Spinal cord (tissue), 10 donors: ENCODE results near the gene BAHCC1. TPM values are rescaled to one million over a fixed set of nuclear protein-coding genes. Genes with fewer than 3 reads are reported as not detected.
A peak's percentile ranks its signal among the peaks of the same experiment; 100 is the strongest.

Source experiments
- DNase-seq, 6 donors: peaks; one replicate each; pipeline versions ENCODE4 v3.0.0 to v3.0.0-alpha.2; 2013 to 2015; ENCODE audit warnings: low spot score in 6 of 6, low read depth in 4 of 6
- H3K27ac ChIP-seq: one replicate; pipeline ENCODE4 v1.5.1; 2013; ENCODE audit warnings: low read depth, low read length, control low read depth
- H3K27me3 ChIP-seq: one replicate; pipeline ENCODE4 v1.6.1; 2013; ENCODE audit warnings: low read length; ENCODE audit not compliant: control insufficient read depth, insufficient read depth
- H3K36me3 ChIP-seq: one replicate; pipeline ENCODE4 v1.6.1; 2013; ENCODE audit warnings: low read length; ENCODE audit not compliant: control insufficient read depth, insufficient read depth
- H3K4me1 ChIP-seq: one replicate; pipeline ENCODE4 v1.6.1; 2013; ENCODE audit warnings: low read length; ENCODE audit not compliant: control insufficient read depth, insufficient read depth
- H3K4me3 ChIP-seq: one replicate; pipeline ENCODE4 v1.5.1; 2013; ENCODE audit warnings: low read depth, low read length, control low read depth
- H3K9me3 ChIP-seq: one replicate; pipeline ENCODE4 v1.6.1; 2013; ENCODE audit warnings: low read length; ENCODE audit not compliant: control insufficient read depth, insufficient read depth
- WGBS: methylation state at CpG from one replicate; pipeline ENCODE4 v1.1.5; 2013; ENCODE audit warnings: missing lambda C conversion rate; ENCODE audit not compliant: insufficient coverage; 5-methylcytosine and 5-hydroxymethylcytosine counted together
- long read RNA-seq, 4 donors: transcript quantifications; one replicate each; lab custom pipeline, GENCODE V29; 2026
- polyA plus RNA-seq, 2 donors: library from polyadenylated mRNA; unstranded; fragments of 120-200 nt; gene quantifications; one replicate each; pipeline ENCODE4 v1.2.1, GENCODE V29; 2013; ENCODE audit not compliant: insufficient read length in 2 of 2
- total RNA-seq, 2 donors: library from RNA; depleted of rRNA in 1 of 2; stranded (reverse); fragments of 120-200 nt in 1 of 2; fragments of >200 nt in 1 of 2; gene quantifications; one replicate each; pipeline versions ENCODE4 v1.2.3 to v1.2.4, GENCODE V29; 2013 to 2014
- donor health status: healthy.

Gene BAHCC1
- total RNA-seq (10 to 100 TPM in 1 of 2 donors, 1 to 10 TPM in 1; 9.3 to 10.3 TPM), polyA plus RNA-seq (10 to 100 TPM; 30.7 to 33.4 TPM)
- long read RNA-seq, donor 1, transcript BAHCC1-208 (1 exons, 1,890 nt) = major isoform, 7 of 7 reads
- long read RNA-seq, donor 1, partial matches to known transcripts = 0 of 7 reads
- long read RNA-seq, donor 1, other reads (novel, unspliced or antisense) = 0 of 7 reads
- long read RNA-seq, donor 2, partial matches to known transcripts = 0 of 3 reads
- long read RNA-seq, donor 2, other reads (novel, unspliced or antisense) = 0 of 3 reads
- long read RNA-seq, donor 3, partial matches to known transcripts = 0 of 4 reads
- long read RNA-seq, donor 3, other reads (novel, unspliced or antisense) = 0 of 4 reads
- long read RNA-seq, donor 4, partial matches to known transcripts = 23 of 26 reads
- long read RNA-seq, donor 4, other reads (novel, unspliced or antisense) = 0 of 26 reads

GRCh38 chr17:81394921-81395599 lies at the start of gene BAHCC1:
BAHCC1 (plus strand) TSS chr17:81395457; CDS start chr17:81399740, 4,283 bp downstream.
- Histone ChIP-seq H3K36me3 (peaks cover 25% of the 10 kb centered on the region), H3K27me3 (no peaks in the 10 kb centered on the region), H3K4me3 (peak within 1 kb of the TSS; percentile 75), H3K9me3 (no peaks in the 10 kb centered on the region), H3K4me1 (peaks cover 42% of the 10 kb centered on the region), H3K27ac (peak within 1 kb of the TSS; percentile 82)
- DNase-seq = peak; percentile 99 to 100 (median 100)
- 0% methylated on average over 39 of the region's 40 CpGs for WGBS

GRCh38 chr17:81346090-81346907 lies 49.0 kb upstream of the BAHCC1 start:
- Histone ChIP-seq H3K36me3 (peaks cover 13% of the 10 kb centered on the region), H3K4me3 (peak overlapping the region; percentile 84), H3K4me1 (peaks cover 47% of the 10 kb centered on the region), H3K9me3 (no peaks in the 10 kb centered on the region), H3K27ac (peak overlapping the region; percentile 94), H3K27me3 (no peaks in the 10 kb centered on the region)
- WGBS = 1% methylated on average over 63 of the region's 91 CpGs
- peak; percentile 81 to 99 (median 96) for DNase-seq

DNA sequence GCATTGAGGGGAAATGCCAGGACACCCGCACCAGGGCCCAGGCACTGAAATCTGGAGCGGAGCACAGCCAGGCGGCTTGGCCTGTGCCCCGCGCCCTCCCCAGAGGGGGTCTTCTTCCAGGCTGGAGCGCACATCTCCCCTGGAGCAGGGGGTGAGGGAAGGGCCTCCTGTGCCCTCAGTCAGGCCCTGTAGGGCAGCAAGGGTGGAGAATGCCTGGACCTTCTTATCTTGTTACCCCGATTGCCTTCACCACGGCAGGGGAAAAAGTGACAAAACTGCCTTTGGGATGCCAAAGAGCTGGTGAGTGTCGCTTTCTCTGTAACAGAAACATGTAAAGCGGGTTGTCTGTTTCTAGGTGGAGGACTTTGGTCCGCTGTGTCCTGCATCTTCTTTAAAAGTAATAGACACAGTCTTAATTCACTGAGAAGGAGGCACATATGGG lies 48.3 kb upstream of the BAHCC1 start:
- no peak for DNase-seq
- H3K36me3 ChIP-seq = peaks cover 9% of the 10 kb centered on the region
- H3K27ac ChIP-seq = peak overlapping the region; percentile 94
- H3K9me3 ChIP-seq = no peaks in the 10 kb centered on the region
- WGBS = 37% methylated on average over 9 of the region's 11 CpGs
- H3K27me3 ChIP-seq = no peaks in the 10 kb centered on the region
- H3K4me1 ChIP-seq = peaks cover 43% of the 10 kb centered on the region
- H3K4me3 ChIP-seq = peak overlapping the region; percentile 84

DNA sequence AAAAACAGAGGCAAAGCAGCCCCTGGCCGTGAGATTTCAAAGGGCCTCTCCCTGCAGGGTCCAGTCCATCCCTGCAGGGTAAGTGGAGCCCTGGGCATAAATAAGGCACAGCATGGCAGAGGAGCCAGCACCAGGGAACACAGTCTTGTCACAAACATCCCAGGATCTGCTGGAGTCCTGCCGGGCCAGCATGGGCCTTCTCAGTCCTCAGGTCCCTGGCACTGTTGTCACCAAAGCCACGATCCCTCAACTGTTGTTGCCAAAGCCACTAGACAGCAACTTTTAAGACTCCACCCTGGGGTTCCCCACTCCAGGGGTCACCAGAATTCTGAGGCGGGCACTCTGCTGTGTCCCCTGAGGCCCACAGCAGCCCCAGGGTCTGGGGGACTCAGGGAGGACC lies 47.8 kb upstream of the BAHCC1 start:
- peaks cover 42% of the 10 kb centered on the region for H3K4me1 ChIP-seq
- no peak overlapping the region for H3K27ac ChIP-seq
- H3K4me3 ChIP-seq = no peak overlapping the region
- DNase-seq = no peak
- no peaks in the 10 kb centered on the region for H3K9me3 ChIP-seq
- H3K36me3 ChIP-seq = peaks cover 9% of the 10 kb centered on the region
- no peaks in the 10 kb centered on the region for H3K27me3 ChIP-seq
- 61% methylated on average over 4 of the region's 4 CpGs for WGBS

DNA sequence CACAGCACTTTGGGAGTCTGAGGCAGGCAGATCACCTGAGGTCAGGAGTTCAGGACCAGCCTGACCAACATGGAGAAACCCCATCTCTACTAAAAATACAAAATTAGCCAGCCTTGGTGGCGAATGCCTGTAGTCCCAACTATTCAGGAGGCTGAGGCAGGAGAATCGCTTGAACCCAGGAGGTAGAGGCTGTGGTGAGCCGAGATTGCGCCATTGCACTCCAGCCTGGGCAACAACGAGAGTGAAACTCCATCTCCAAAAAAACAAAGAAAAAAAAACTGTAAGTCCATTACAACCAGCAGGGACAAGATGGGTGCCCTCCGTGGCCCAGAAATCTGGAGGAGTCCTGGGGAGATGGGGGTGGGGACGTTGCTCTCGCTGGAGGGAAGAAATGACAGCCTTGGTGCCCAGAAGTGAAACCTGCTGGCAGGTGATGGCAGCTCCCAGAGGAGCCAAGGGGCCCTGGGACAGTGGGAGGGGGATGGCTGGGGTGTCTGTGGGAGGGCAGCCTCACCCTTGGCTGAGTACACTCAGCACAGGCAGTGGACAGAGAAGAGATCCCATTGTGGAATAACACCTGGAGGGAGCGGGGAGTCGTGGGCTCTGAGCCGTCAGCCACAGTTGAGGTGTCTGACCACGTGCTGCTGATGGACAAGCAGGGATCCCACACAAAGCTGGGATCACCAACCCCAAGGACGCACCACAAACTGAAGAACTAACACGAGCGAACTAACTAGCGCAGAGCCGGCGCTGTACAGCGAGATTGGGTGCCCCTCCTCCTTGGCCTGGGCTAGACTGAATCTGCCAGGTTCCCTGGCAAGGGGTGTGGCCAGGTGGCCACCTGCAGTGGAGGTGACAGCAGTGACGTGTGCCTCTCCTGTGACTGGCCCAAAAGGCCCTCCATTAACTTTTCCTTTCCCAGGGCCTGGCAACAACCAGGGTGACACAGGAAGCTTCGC lies 46.9 kb upstream of the BAHCC1 start:
- Histone ChIP-seq H3K4me1 (peaks cover 37% of the 10 kb centered on the region), H3K36me3 (peaks cover 1% of the 10 kb centered on the region), H3K27me3 (no peaks in the 10 kb centered on the region), H3K27ac (no peak overlapping the region), H3K9me3 (no peaks in the 10 kb centered on the region), H3K4me3 (no peak overlapping the region)
- 86% methylated on average over 18 of the region's 21 CpGs for WGBS
- DNase-seq = no peak

DNA sequence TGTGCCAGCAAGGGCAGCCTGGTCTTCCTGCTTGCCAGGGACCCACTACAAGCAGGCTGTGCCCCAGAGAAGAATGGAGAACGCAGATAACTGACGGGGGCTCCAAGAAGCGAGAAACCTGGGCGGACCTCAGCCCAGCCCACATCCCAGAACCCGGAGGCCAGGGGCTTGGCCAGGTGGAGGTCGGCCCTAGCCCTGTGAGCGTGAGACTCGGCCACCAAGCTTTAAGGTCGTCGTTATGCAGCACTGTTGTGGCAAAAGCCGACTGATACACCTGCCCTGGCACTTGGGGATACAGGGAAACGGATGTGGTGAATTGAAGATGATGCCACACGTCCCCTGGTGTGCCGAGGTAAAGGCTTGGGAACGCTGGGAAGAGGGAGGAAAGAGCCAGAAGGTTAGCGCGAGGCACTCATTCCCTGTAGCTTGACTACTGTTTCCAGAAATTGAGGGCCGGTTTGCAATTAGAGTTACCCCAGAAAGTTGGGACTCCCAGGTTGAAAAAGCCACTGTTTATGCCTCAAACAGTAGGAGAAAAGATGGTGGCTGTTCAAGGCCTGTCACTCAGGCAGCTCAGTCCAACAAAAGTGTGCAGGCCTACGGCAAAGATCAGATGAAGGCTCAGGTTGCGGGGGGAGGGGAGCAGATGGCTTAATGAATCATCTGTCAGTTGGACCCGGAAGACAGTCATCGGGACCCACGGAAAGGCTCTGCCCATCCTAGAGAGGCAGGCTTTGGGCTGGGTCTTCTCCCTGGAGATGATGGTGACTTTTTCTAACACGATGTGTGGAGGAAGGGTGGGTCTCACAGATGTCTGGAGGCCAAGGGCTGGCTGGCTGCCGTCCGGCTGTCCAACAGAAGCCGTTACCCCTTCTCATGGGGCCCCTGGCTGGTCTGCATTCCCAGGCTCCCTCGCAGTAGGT lies 45.6 kb upstream of the BAHCC1 start:
- no peak for DNase-seq
- no peak overlapping the region for H3K27ac ChIP-seq
- WGBS = 74% methylated on average over 27 of the region's 28 CpGs

GRCh38 chr17:81350320-81350890 lies 44.9 kb upstream of the BAHCC1 start:
- no peak for DNase-seq
- WGBS = 81% methylated on average over 5 of the region's 8 CpGs

More for the DNA sequence above, 45.6 kb upstream of the BAHCC1 start:
- Histone ChIP-seq H3K9me3 (no peaks in the 10 kb centered on the region), H3K36me3 (no peaks in the 10 kb centered on the region), H3K4me3 (no peak overlapping the region), H3K4me1 (peaks cover 37% of the 10 kb centered on the region), H3K27me3 (no peaks in the 10 kb centered on the region)

More at GRCh38 chr17:81350320-81350890, 44.9 kb upstream of the BAHCC1 start:
- H3K9me3 ChIP-seq = no peaks in the 10 kb centered on the region
- H3K4me1 ChIP-seq = peaks cover 37% of the 10 kb centered on the region
- no peak overlapping the region for H3K27ac ChIP-seq
- H3K27me3 ChIP-seq = no peaks in the 10 kb centered on the region
- no peaks in the 10 kb centered on the region for H3K36me3 ChIP-seq
- no peak overlapping the region for H3K4me3 ChIP-seq
